ENCODE measurements around the gene MEGF9.
A peak's percentile ranks its signal among the peaks of the same experiment; 100 is the strongest.
"Not testable (repeated sequence)": the region's sequence is repeated elsewhere in the genome, so short reads cannot be mapped to it uniquely, and the experiment has no call there.

MEGF9 gene

DNA sequence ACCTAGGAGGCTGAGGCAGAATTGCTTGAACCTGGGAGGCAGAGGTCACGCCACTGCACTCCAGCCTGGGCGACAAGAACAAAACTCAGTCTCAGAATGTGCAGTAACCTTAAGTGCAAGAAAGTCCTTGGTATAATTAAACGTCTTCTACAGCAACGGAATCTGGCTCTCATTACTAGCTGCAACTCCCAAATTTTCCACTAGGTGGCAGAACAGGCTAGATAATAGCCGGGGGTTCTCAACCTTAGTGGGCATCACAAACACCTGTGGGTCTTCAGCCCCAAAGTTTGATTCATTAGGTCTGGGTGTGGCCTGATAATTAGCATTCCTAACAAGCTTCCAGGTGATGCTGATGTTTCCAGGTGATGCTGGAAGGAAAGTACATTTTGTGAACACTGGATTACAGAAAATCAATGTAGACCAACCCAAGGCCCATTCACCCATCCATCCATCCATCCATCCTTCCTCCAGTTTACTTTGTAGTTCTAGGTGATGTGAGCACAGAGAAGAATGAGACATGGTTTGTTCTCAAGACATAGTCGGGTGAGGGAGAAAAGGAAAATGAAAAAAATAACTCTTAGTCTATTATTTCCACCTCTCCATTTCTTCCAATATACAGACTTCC is 41.7 kb upstream of the MEGF9 start:
- DNase-seq (ENCODE audit: low read depth) = peak; percentile 19
- H3K4me3 ChIP-seq (ENCODE audit: low read depth, low read length) = no peak overlapping the region
- TF ChIP-seq, protein P1, sequence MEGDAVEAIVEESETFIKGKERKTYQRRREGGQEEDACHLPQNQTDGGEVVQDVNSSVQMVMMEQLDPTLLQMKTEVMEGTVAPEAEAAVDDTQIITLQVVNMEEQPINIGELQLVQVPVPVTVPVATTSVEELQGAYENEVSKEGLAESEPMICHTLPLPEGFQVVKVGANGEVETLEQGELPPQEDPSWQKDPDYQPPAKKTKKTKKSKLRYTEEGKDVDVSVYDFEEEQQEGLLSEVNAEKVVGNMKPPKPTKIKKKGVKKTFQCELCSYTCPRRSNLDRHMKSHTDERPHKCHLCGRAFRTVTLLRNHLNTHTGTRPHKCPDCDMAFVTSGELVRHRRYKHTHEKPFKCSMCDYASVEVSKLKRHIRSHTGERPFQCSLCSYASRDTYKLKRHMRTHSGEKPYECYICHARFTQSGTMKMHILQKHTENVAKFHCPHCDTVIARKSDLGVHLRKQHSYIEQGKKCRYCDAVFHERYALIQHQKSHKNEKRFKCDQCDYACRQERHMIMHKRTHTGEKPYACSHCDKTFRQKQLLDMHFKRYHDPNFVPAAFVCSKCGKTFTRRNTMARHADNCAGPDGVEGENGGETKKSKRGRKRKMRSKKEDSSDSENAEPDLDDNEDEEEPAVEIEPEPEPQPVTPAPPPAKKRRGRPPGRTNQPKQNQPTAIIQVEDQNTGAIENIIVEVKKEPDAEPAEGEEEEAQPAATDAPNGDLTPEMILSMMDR (IDR thresholded peaks at IDR 0.05; ENCODE audit: low read depth, low read length, missing control alignments) = peak; percentile 82

DNA sequence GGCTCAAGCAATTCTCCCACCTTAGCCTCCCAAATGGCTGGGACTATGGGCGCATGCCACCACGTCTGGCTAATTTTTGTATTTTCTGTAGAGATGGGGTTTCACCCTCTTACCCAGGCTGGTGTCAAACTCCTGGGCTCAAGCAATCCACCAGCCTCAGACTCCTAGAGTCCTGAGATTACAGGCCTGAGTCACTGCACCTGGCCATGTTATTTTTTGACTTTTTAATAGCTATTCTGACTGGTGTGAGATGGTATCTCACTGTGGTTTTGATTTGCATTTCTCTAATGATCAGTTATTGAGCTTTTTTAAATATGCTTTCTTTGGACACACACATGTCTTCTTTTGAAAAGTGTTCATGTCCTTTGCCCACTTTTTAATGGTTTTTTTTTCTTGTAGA is 40.8 kb upstream of the MEGF9 start:
- no peak for DNase-seq (ENCODE audit: low read depth)
- TF ChIP-seq, protein P1 (IDR thresholded peaks at IDR 0.05; ENCODE audit: low read depth, low read length, missing control alignments) = no peak
- no peak overlapping the region for H3K4me3 ChIP-seq (ENCODE audit: low read depth, low read length)

GRCh38 chr9:120750421-120750820 is 36.2 kb upstream of the MEGF9 start:
- H3K4me3 ChIP-seq (ENCODE audit: low read depth, low read length) = no peak overlapping the region
- TF ChIP-seq, protein P1 (IDR thresholded peaks at IDR 0.05; ENCODE audit: low read depth, low read length, missing control alignments) = no peak
- no peak for DNase-seq (ENCODE audit: low read depth)

- H3K4me3 ChIP-seq (ENCODE audit: low read depth, low read length); DNase-seq (ENCODE audit: low read depth): not testable (repeated sequence)
Observed at GRCh38 chr9:120746366-120746765, 32.1 kb upstream of the MEGF9 start.

GRCh38 chr9:120745278-120745677 is 31.0 kb upstream of the MEGF9 start:
- TF ChIP-seq, protein P1 (IDR thresholded peaks at IDR 0.05; ENCODE audit: low read depth, low read length, missing control alignments) = no peak
- no peak for DNase-seq (ENCODE audit: low read depth)
- no peak overlapping the region for H3K4me3 ChIP-seq (ENCODE audit: low read depth, low read length)

- DNase-seq (ENCODE audit: low read depth) = no peak
- H3K4me3 ChIP-seq (ENCODE audit: low read depth, low read length) = no peak overlapping the region
- TF ChIP-seq, protein P1 (IDR thresholded peaks at IDR 0.05; ENCODE audit: low read depth, low read length, missing control alignments) = peak; percentile 79
Observed at GRCh38 chr9:120742951-120743416, 28.7 kb upstream of the MEGF9 start.

DNA sequence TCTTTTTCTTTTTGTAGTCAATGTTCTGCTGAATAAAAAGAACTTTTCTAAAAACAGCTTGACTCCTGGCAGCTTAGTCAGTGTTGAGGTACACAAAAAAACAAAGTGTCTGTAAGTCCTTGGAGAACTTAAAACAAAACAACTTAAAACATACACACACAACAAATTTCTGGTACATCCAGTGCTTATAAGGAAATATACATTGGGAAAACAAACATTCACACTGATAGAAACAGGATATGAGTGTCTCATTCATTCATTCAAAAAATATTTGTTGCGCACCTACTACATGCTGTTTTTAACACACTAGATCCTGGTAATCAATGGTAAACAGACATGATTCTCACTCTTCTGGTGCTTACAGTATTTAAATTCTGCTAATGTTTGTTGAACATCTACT is 27.4 kb upstream of the MEGF9 start:
- TF ChIP-seq, protein P1 (IDR thresholded peaks at IDR 0.05; ENCODE audit: low read depth, low read length, missing control alignments) = no peak
- H3K4me3 ChIP-seq (ENCODE audit: low read depth, low read length) = no peak overlapping the region
- no peak for DNase-seq (ENCODE audit: low read depth)

Data from GM12864 (cell line).